GM23248 (cell line): ENCODE data around the gene MSH3. TPM values are rescaled to one million over a fixed set of nuclear protein-coding genes. Genes with fewer than 3 reads are reported as not detected.
"Not testable (repeated sequence)": the region's sequence is repeated elsewhere in the genome, so short reads cannot be mapped to it uniquely, and the experiment has no call there.

ENCODE experiments used
- DNase-seq: peaks from one replicate; pipeline ENCODE4 v3.0.0-alpha.2; 2015
- H2AFZ ChIP-seq: fragments of 200-600 bp; sonication (generic); 2 replicates; pipeline ENCODE4 v1.6.1; 2016; ENCODE audit warnings: antibody characterized with exemption
- H3F3A ChIP-seq: fragments of 200-600 bp; sonication (generic); 2 replicates; pipeline ENCODE4 v1.6.1; 2016; ENCODE audit warnings: mild to moderate bottlenecking, antibody characterized with exemption, mixed run types; ENCODE audit not compliant: insufficient read depth
- H3K27ac ChIP-seq: fragments of 200-600 bp; sonication (generic); 2 replicates; pipeline ENCODE4 v1.5.1; 2016; ENCODE audit warnings: mild to moderate bottlenecking
- H3K27me3 ChIP-seq: fragments of 200-600 bp; sonication (generic); replicated peaks from 2 replicates; pipeline ENCODE4 v1.6.1; 2016; ENCODE audit warnings: mild to moderate bottlenecking; ENCODE audit not compliant: insufficient read depth
- H3K36me3 ChIP-seq: fragments of 200-600 bp; sonication (generic); 2 replicates; pipeline ENCODE4 v1.6.1; 2016; ENCODE audit warnings: low read depth, mild to moderate bottlenecking
- H3K4me1 ChIP-seq: fragments of 200-600 bp; sonication (generic); 2 replicates; pipeline ENCODE4 v1.6.1; 2016; ENCODE audit warnings: mild to moderate bottlenecking; ENCODE audit not compliant: insufficient read depth
- H3K4me2 ChIP-seq: fragments of 200-600 bp; sonication (generic); one replicate; pipeline ENCODE4 v1.6.1; 2016; ENCODE audit warnings: mild to moderate bottlenecking; ENCODE audit not compliant: unreplicated experiment
- H3K4me3 ChIP-seq: fragments of 200-600 bp; sonication (generic); 2 replicates; pipeline ENCODE4 v1.5.1; 2016; ENCODE audit warnings: mild to moderate bottlenecking
- H3K79me2 ChIP-seq: fragments of 200-600 bp; sonication (generic); 2 replicates; pipeline ENCODE4 v1.6.1; 2016; ENCODE audit warnings: mild to moderate bottlenecking; ENCODE audit not compliant: insufficient read depth
- H3K9ac ChIP-seq: fragments of 200-600 bp; sonication (generic); 2 replicates; pipeline ENCODE4 v1.6.1; 2016; ENCODE audit warnings: mild to moderate bottlenecking
- H3K9me2 ChIP-seq: fragments of 200-600 bp; sonication (generic); 2 replicates; pipeline ENCODE4 v1.6.1; 2016; ENCODE audit warnings: mixed run types, mild to moderate bottlenecking, moderate library complexity; ENCODE audit not compliant: insufficient read depth
- H3K9me3 ChIP-seq: fragments of 200-600 bp; sonication (generic); one replicate; pipeline ENCODE4 v1.6.1; 2017; ENCODE audit warnings: low read depth
- H4K20me1 ChIP-seq: fragments of 200-600 bp; sonication (generic); 2 replicates; pipeline ENCODE4 v1.6.0; 2016; ENCODE audit not compliant: insufficient read depth
- EZH2 ChIP-seq: fragments of 200-600 bp; sonication (generic); IDR thresholded peaks from 2 replicates; pipeline ENCODE4 v1.6.1; 2018; ENCODE audit warnings: antibody characterized with exemption, mild to moderate bottlenecking; ENCODE audit not compliant: insufficient read depth, poor library complexity, severe bottlenecking
- EZH2phosphoT487 ChIP-seq: fragments of 200-600 bp; sonication (generic); IDR thresholded peaks from 2 replicates; pipeline ENCODE4 v1.6.1; 2018; ENCODE audit warnings: antibody characterized with exemption, moderate library complexity, mild to moderate bottlenecking, low read depth; ENCODE audit not compliant: insufficient read depth
- WGBS, 2 experiments: methylation state at CpG; one replicate each; pipeline ENCODE4 v1.1.6; 2015 to 2017; ENCODE audit warnings: low lambda C conversion rate in 2 of 2, low coverage in 1 of 2; ENCODE audit errors: missing lambda C conversion rate in 2 of 2; 5-methylcytosine and 5-hydroxymethylcytosine counted together
- in situ Hi-C: fragments of 300-500 bp; cut with MboI; formaldehyde crosslinking; loops from 2 replicates; pipeline ENCODE4 v1.15.0; 2020
- polyA plus RNA-seq: library from polyadenylated mRNA; unstranded; fragments of >200 nt; fragmentation: Nextera tagmentation; extraction: Ambion mirVana; gene quantifications from 2 replicates; pipeline ENCODE4 v1.2.1, GENCODE V29; 2016
- total RNA-seq: library from RNA; depleted of rRNA; stranded (reverse); fragments of >200 nt; shearing (Covaris generic); gene quantifications from 2 replicates; pipeline ENCODE4 v1.2.3, GENCODE V29; 2014

MSH3 gene
- total and polyA plus RNA-seq, 2 experiments from 2014 or later = 11.7 to 14.0 TPM

- Histone ChIP-seq H3K36me3 (peaks cover 8% of the 10 kb centered on the region), H3K9me2 (no peaks in the 10 kb centered on the region), H4K20me1 (no peaks in the 10 kb centered on the region), H3K9me3 (no peaks in the 10 kb centered on the region), H3K4me3 (peak overlapping the region; percentile 85), H3K79me2 (peaks cover 45% of the 10 kb centered on the region), H3K4me2 (peak overlapping the region; percentile 82), H3K4me1 (peaks cover 28% of the 10 kb centered on the region), H2AFZ (peak overlapping the region; percentile 90), H3F3A (peaks cover 5% of the 10 kb centered on the region; the same call in 1 of the 2 replicates), H3K27me3 (no peaks in the 10 kb centered on the region), H3K27ac (peak overlapping the region; percentile 87), H3K9ac (peak overlapping the region; percentile 85)
- peak; percentile 39 for DNase-seq
- WGBS, 2 experiments = 29 to 34% methylated on average over 7 of the region's 7 CpGs
- TF ChIP-seq EZH2phosphoT487 (no peak), EZH2 (no peak)
- in situ Hi-C loops = no loop called here
Measured at GRCh38 chr5:80655231-80655774, 851 bp downstream of the MSH3 start.

GRCh38 chr5:80656425-80656824 is 2.0 kb downstream of the MSH3 start:
- peaks cover 15% of the 10 kb centered on the region for H3K36me3 ChIP-seq
- peak; percentile 8 for DNase-seq
- TF ChIP-seq EZH2 (no peak), EZH2phosphoT487 (no peak)
- peak overlapping the region; percentile 82 for H3K4me2 ChIP-seq
- 0 out of 2 replicates have a peak overlapping the region, but pooled peaks have one; percentile 85 for H3K4me3 ChIP-seq
- H3K9me3 ChIP-seq = no peaks in the 10 kb centered on the region
- H3K9ac ChIP-seq = 0 out of 2 replicates have a peak overlapping the region, but pooled peaks have one; percentile 85
- in situ Hi-C loops = no loop called here
- H2AFZ ChIP-seq = no peak overlapping the region
- peaks cover 54% of the 10 kb centered on the region for H3K79me2 ChIP-seq
- H3K4me1 ChIP-seq = peaks cover 28% of the 10 kb centered on the region
- 75 to 88% methylated on average over 1 of the region's 1 CpG for WGBS, 2 experiments
- no peaks in the 10 kb centered on the region for H3K27me3 ChIP-seq
- peaks cover 5% of the 10 kb centered on the region; the same call in 1 of the 2 replicates for H3F3A ChIP-seq
- no peaks in the 10 kb centered on the region for H4K20me1 ChIP-seq
- H3K9me2 ChIP-seq = no peaks in the 10 kb centered on the region
- H3K27ac ChIP-seq = no peak overlapping the region

GRCh38 chr5:80659106-80659505 is 4.7 kb downstream of the MSH3 start:
- H3K9ac ChIP-seq = no peak overlapping the region
- no peak for TF ChIP-seq EZH2
- no peak for TF ChIP-seq EZH2phosphoT487
- H3K4me2 ChIP-seq = peak overlapping the region; percentile 14
- peaks cover 18% of the 10 kb centered on the region for H3K36me3 ChIP-seq
- peak overlapping the region; percentile 57 for H3K27ac ChIP-seq
- 32 to 35% methylated on average over 5 of the region's 5 CpGs for WGBS, 2 experiments
- H3F3A ChIP-seq = peaks cover 5% of the 10 kb centered on the region; the same call in 1 of the 2 replicates
- H3K27me3 ChIP-seq = no peaks in the 10 kb centered on the region
- H3K79me2 ChIP-seq = peaks cover 66% of the 10 kb centered on the region
- H3K9me2 ChIP-seq = no peaks in the 10 kb centered on the region
- DNase-seq = peak; percentile 82
- in situ Hi-C loops = no loop called here
- no peak overlapping the region for H2AFZ ChIP-seq
- H3K4me1 ChIP-seq = peaks cover 20% of the 10 kb centered on the region
- H3K9me3 ChIP-seq = no peaks in the 10 kb centered on the region
- H4K20me1 ChIP-seq = no peaks in the 10 kb centered on the region
- H3K4me3 ChIP-seq = no peak overlapping the region

GRCh38 chr5:80660661-80661060 is 6.2 kb downstream of the MSH3 start:
- in situ Hi-C loops, H3K27ac ChIP-seq: not testable (repeated sequence)

More at GRCh38 chr5:80660661-80661060, 6.2 kb downstream of the MSH3 start:
- H3K9ac ChIP-seq, H4K20me1 ChIP-seq, H3K27me3 ChIP-seq, H3K4me3 ChIP-seq, H3K4me2 ChIP-seq, H3K9me3 ChIP-seq, H3F3A ChIP-seq, H2AFZ ChIP-seq, H3K9me2 ChIP-seq, DNase-seq: not testable (repeated sequence)
- 94 to 97% methylated on average over 7 of the region's 7 CpGs for WGBS, 2 experiments
- Histone ChIP-seq H3K79me2 (peaks cover 68% of the 10 kb centered on the region), H3K36me3 (peaks cover 28% of the 10 kb centered on the region), H3K4me1 (peaks cover 16% of the 10 kb centered on the region)
